Esophagus squamous epithelium (tissue), 4 donors: ENCODE measurements around the gene FNDC3B.

ENCODE experiments used
- CTCF ChIP-seq, 6 experiments: fragments of 450-650 bp in 4 of 6; fragments of 200-600 bp in 2 of 6; sonication (generic) in 2 of 6; IDR thresholded peaks; one replicate each; pipeline ENCODE4 v1.5.1; 2016 to 2019; ENCODE audit warnings: antibody characterized with exemption in 6 of 6, mild to moderate bottlenecking in 4 of 6, moderate library complexity in 4 of 6
- POLR2A ChIP-seq, 4 donors: fragments of 450-650 bp; IDR thresholded peaks; one replicate each; pipeline ENCODE4 v1.6.1; 2017; ENCODE audit warnings: antibody characterized with exemption in 4 of 4, mild to moderate bottlenecking in 4 of 4, moderate library complexity in 3 of 4

- no peak for TF ChIP-seq CTCF (IDR thresholded peaks at IDR 0.05)
- TF ChIP-seq POLR2A (IDR thresholded peaks at IDR 0.05), result no peak
Measured at GRCh38 chr3:172316758-172317157, 277.4 kb downstream of the FNDC3B start.
